ENCODE measurements around the gene GBE1.
A peak's percentile ranks its signal among the peaks of the same experiment; 100 is the strongest.

The GBE1 gene

GRCh38 chr3:81742581-81742980 is 18.9 kb downstream of the GBE1 start:
- Mint-ChIP-seq H3K4me1 (peaks cover 10 to 29% of the 10 kb centered on the region in 2 donors), H3K27me3 (no peaks in the 10 kb centered on the region), H3K4me3 (no peak overlapping the region), H3K36me3 (peaks cover 13 to 19% of the 10 kb centered on the region in 2 donors), H3K9me3 (no peaks in the 10 kb centered on the region), H3K27ac (no peak overlapping the region)
- ATAC-seq (replicated peaks), result no peak
- DNase-seq, result no peak

GRCh38 chr3:81741216-81741615 is 20.2 kb downstream of the GBE1 start:
- Mint-ChIP-seq H3K4me1 (peaks cover 10 to 29% of the 10 kb centered on the region in 2 donors), H3K36me3 (peaks cover 8 to 11% of the 10 kb centered on the region in 2 donors), H3K4me3 (no peak overlapping the region), H3K27ac (no peak overlapping the region), H3K9me3 (no peaks in the 10 kb centered on the region), H3K27me3 (no peaks in the 10 kb centered on the region)
- ATAC-seq (replicated peaks) (no peak), DNase-seq (no peak)

- Mint-ChIP-seq H3K27me3 (no peaks in the 10 kb centered on the region), H3K27ac (no peak overlapping the region), H3K36me3 (peaks cover 8 to 11% of the 10 kb centered on the region in 2 donors), H3K4me1 (peaks cover 10 to 29% of the 10 kb centered on the region in 2 donors), H3K9me3 (no peaks in the 10 kb centered on the region), H3K4me3 (no peak overlapping the region)
- DNase-seq (no peak), ATAC-seq (replicated peaks) (peak; percentile 76 to 83)
Observed at GRCh38 chr3:81740731-81741130, 20.7 kb downstream of the GBE1 start.

- no peak overlapping the region for H3K4me3 Mint-ChIP-seq
- peaks cover 7% of the 10 kb centered on the region in 2 donors for H3K4me1 Mint-ChIP-seq
- H3K36me3 Mint-ChIP-seq, result peaks cover 2 to 8% of the 10 kb centered on the region in 2 donors
- ATAC-seq (replicated peaks) (no peak), DNase-seq (no peak)
- H3K27ac Mint-ChIP-seq, result no peak overlapping the region
- no peaks in the 10 kb centered on the region for H3K27me3 Mint-ChIP-seq
- peaks cover 0 to 2% of the 10 kb centered on the region in 2 donors for H3K9me3 Mint-ChIP-seq
Observed at GRCh38 chr3:81735334-81735733, 26.1 kb downstream of the GBE1 start.

GRCh38 chr3:81734742-81735141 is 26.7 kb downstream of the GBE1 start:
- Mint-ChIP-seq H3K36me3 (peaks cover 2 to 8% of the 10 kb centered on the region in 2 donors), H3K27ac (no peak overlapping the region), H3K4me1 (peaks cover 6 to 7% of the 10 kb centered on the region in 2 donors), H3K27me3 (no peaks in the 10 kb centered on the region), H3K4me3 (no peak overlapping the region), H3K9me3 (peaks cover 0 to 2% of the 10 kb centered on the region in 2 donors)
- DNase-seq (no peak), ATAC-seq (replicated peaks) (no peak)

- peaks cover 2 to 4% of the 10 kb centered on the region in 2 donors for H3K36me3 Mint-ChIP-seq
- no peak overlapping the region for H3K4me3 Mint-ChIP-seq
- H3K9me3 Mint-ChIP-seq, result peaks cover 0 to 2% of the 10 kb centered on the region in 2 donors
- H3K27ac Mint-ChIP-seq, result no peak overlapping the region
- ATAC-seq (replicated peaks) (no peak), DNase-seq (no peak)
- peaks cover 6 to 7% of the 10 kb centered on the region in 2 donors for H3K4me1 Mint-ChIP-seq
- no peaks in the 10 kb centered on the region for H3K27me3 Mint-ChIP-seq
Observed at GRCh38 chr3:81732642-81733041, 28.8 kb downstream of the GBE1 start.

GRCh38 chr3:81728766-81729544 is 32.5 kb downstream of the GBE1 start:
- ATAC-seq (replicated peaks) (no peak), DNase-seq (no peak)
- H3K27me3 Mint-ChIP-seq, result no peaks in the 10 kb centered on the region
- H3K4me3 Mint-ChIP-seq, result no peak overlapping the region
- H3K4me1 Mint-ChIP-seq, result peaks cover 11 to 30% of the 10 kb centered on the region in 2 donors
- peaks cover 4 to 8% of the 10 kb centered on the region in 2 donors for H3K36me3 Mint-ChIP-seq
- H3K9me3 Mint-ChIP-seq, result peaks cover 0 to 2% of the 10 kb centered on the region in 2 donors
- H3K27ac Mint-ChIP-seq, result no peak overlapping the region

GRCh38 chr3:81726735-81727134 is 34.7 kb downstream of the GBE1 start:
- H3K27ac Mint-ChIP-seq, result no peak overlapping the region
- no peaks in the 10 kb centered on the region for H3K27me3 Mint-ChIP-seq
- no peak for ATAC-seq (replicated peaks)
- DNase-seq, result no peak
- H3K4me3 Mint-ChIP-seq, result no peak overlapping the region
- peaks cover 11 to 35% of the 10 kb centered on the region in 2 donors for H3K4me1 Mint-ChIP-seq
- H3K36me3 Mint-ChIP-seq, result peaks cover 4 to 7% of the 10 kb centered on the region in 2 donors
- peaks cover 0 to 2% of the 10 kb centered on the region in 2 donors for H3K9me3 Mint-ChIP-seq

GRCh38 chr3:81726132-81726531 is 35.3 kb downstream of the GBE1 start:
- Mint-ChIP-seq H3K4me1 (peaks cover 9 to 31% of the 10 kb centered on the region in 2 donors), H3K27ac (no peak overlapping the region), H3K9me3 (no peaks in the 10 kb centered on the region), H3K36me3 (peaks cover 2 to 4% of the 10 kb centered on the region in 2 donors), H3K27me3 (no peaks in the 10 kb centered on the region), H3K4me3 (no peak overlapping the region)
- DNase-seq (no peak), ATAC-seq (replicated peaks) (no peak)

- peak; percentile 53 to 66 for ATAC-seq (replicated peaks)
- Mint-ChIP-seq H3K4me1 (peaks cover 9 to 31% of the 10 kb centered on the region in 2 donors), H3K4me3 (no peak overlapping the region), H3K27ac (no peak overlapping the region), H3K27me3 (no peaks in the 10 kb centered on the region), H3K36me3 (peaks cover 2 to 4% of the 10 kb centered on the region in 2 donors), H3K9me3 (no peaks in the 10 kb centered on the region)
- no peak for DNase-seq
Observed at GRCh38 chr3:81723732-81724313, 37.6 kb downstream of the GBE1 start.

GRCh38 chr3:81718311-81718710 is 43.1 kb downstream of the GBE1 start:
- Mint-ChIP-seq H3K27me3 (no peaks in the 10 kb centered on the region), H3K36me3 (no peaks in the 10 kb centered on the region), H3K4me3 (no peak overlapping the region), H3K9me3 (no peaks in the 10 kb centered on the region), H3K27ac (no peak overlapping the region), H3K4me1 (peaks cover 4 to 5% of the 10 kb centered on the region in 2 donors)
- ATAC-seq (replicated peaks), result no peak
- no peak for DNase-seq

- Mint-ChIP-seq H3K27me3 (no peaks in the 10 kb centered on the region), H3K4me3 (no peak overlapping the region), H3K27ac (no peak overlapping the region), H3K9me3 (no peaks in the 10 kb centered on the region), H3K36me3 (peaks cover 3 to 5% of the 10 kb centered on the region in 2 donors), H3K4me1 (peaks cover 5 to 6% of the 10 kb centered on the region in 2 donors)
- no peak for ATAC-seq (replicated peaks)
- DNase-seq, result no peak
Observed at GRCh38 chr3:81716870-81717509, 44.5 kb downstream of the GBE1 start.

GRCh38 chr3:81713031-81713430 is 48.4 kb downstream of the GBE1 start:
- Mint-ChIP-seq H3K27me3 (no peaks in the 10 kb centered on the region), H3K4me3 (no peak overlapping the region), H3K36me3 (peaks cover 3 to 5% of the 10 kb centered on the region in 2 donors), H3K4me1 (peaks cover 5 to 8% of the 10 kb centered on the region in 2 donors), H3K27ac (no peak overlapping the region), H3K9me3 (no peaks in the 10 kb centered on the region)
- DNase-seq (no peak), ATAC-seq (replicated peaks) (no peak)

- H3K27ac Mint-ChIP-seq, result no peak overlapping the region
- H3K9me3 Mint-ChIP-seq, result no peaks in the 10 kb centered on the region
- no peak for ATAC-seq (replicated peaks)
- no peaks in the 10 kb centered on the region for H3K27me3 Mint-ChIP-seq
- DNase-seq, result no peak
- H3K36me3 Mint-ChIP-seq, result peaks cover 3 to 5% of the 10 kb centered on the region in 2 donors
- no peak overlapping the region for H3K4me3 Mint-ChIP-seq
- peaks cover 6 to 9% of the 10 kb centered on the region in 2 donors for H3K4me1 Mint-ChIP-seq
Observed at GRCh38 chr3:81709606-81710005, 51.8 kb downstream of the GBE1 start.

All from stimulated activated naive B cell treated with anti-CD40 and anti-IgM and Interleukin-4, amounts not matched to agents 10 μg/mL and 1 μg/mL and 100 μg/mL, for 72 hours (primary cell).